Stomach (tissue), 9 donors: ENCODE measurements around the gene TMEM92. TPM values are rescaled to one million over a fixed set of nuclear protein-coding genes. Genes with fewer than 3 reads are reported as not detected.
A peak's percentile ranks its signal among the peaks of the same experiment; 100 is the strongest.
"Not testable (repeated sequence)": the region's sequence is repeated elsewhere in the genome, so short reads cannot be mapped to it uniquely, and the experiment has no call there.

ENCODE experiments used
- DNase-seq, 2 donors: peaks; one replicate each; pipeline versions ENCODE4 v3.0.0 to v3.0.0-alpha.2; 2013 to 2019
- H3K27ac ChIP-seq, 5 donors: fragments of 200-600 bp in 4 of 5; sonication (generic) in 4 of 5; one replicate each; pipeline ENCODE4 v1.5.1; 2013 to 2019; ENCODE audit warnings: mild to moderate bottlenecking in 1 of 5, moderate library complexity in 1 of 5
- H3K27me3 ChIP-seq, 3 donors: fragments of 200-600 bp; sonication (generic); one replicate each; pipeline ENCODE4 v1.5.1; 2017 to 2019; ENCODE audit warnings: mixed run types in 1 of 3
- H3K36me3 ChIP-seq, 4 donors: fragments of 200-600 bp; sonication (generic); 1 replicate in 3 of 4; 2 replicates in 1 of 4; pipeline ENCODE4 v1.5.1; 2016 to 2019
- H3K4me1 ChIP-seq, 4 donors: fragments of 200-600 bp; sonication (generic); one replicate each; pipeline ENCODE4 v1.5.1; 2016 to 2019
- H3K4me3 ChIP-seq, 4 donors: fragments of 200-600 bp; sonication (generic) in 3 of 4; one replicate each; pipeline ENCODE4 v1.5.1; 2016 to 2019; ENCODE audit warnings: mild to moderate bottlenecking in 1 of 4
- H3K9me3 ChIP-seq, 4 donors: fragments of 200-600 bp; sonication (generic); one replicate each; pipeline ENCODE4 v1.5.1; 2016 to 2019
- EP300 ChIP-seq: sonication (generic); formaldehyde crosslinking; IDR thresholded peaks from one replicate; pipeline ENCODE4 v1.6.1; 2017; ENCODE audit warnings: antibody characterized with exemption
- POLR2A ChIP-seq, 4 donors: fragments of 450-650 bp; IDR thresholded peaks; one replicate each; pipeline ENCODE4 v1.6.1; 2016; ENCODE audit warnings: antibody characterized with exemption in 4 of 4, control low read depth in 2 of 4, mild to moderate bottlenecking in 1 of 4, moderate library complexity in 1 of 4
- POLR2AphosphoS5 ChIP-seq, 3 donors: sonication (generic); formaldehyde crosslinking; IDR thresholded peaks; one replicate each; pipeline ENCODE4 v1.6.1; 2016; ENCODE audit warnings: antibody characterized with exemption in 3 of 3
- WGBS, 5 donors: extraction: QIAGEN DNeasy Blood & Tissue Kit in 3 of 5; methylation state at CpG; one replicate each; pipeline versions ENCODE4 v1.1.5 to v1.1.7; 2013 to 2018; 5-methylcytosine and 5-hydroxymethylcytosine counted together
- intact Hi-C: fragments of 100-400 bp; cut with DNase I; formaldehyde crosslinking; loops from one replicate; pipeline ENCODE4 v1.15.1; 2023; ENCODE audit warnings: low total_unique reads
- polyA plus RNA-seq, 3 donors: library from polyadenylated mRNA; stranded (reverse); fragments of 200-250 nt; gene quantifications; one replicate each; pipeline ENCODE4 v1.2.3, GENCODE V29; 2013
- total RNA-seq, 5 donors: library from RNA; depleted of rRNA; stranded (reverse); fragments of >200 nt; gene quantifications; one replicate each; pipeline versions ENCODE4 v1.1.0 to v1.2.3, GENCODE V29; 2014 to 2016
- TF ChIP-seq, protein P1 (sequence below), 7 experiments: fragments of 450-650 bp in 4 of 7; fragments of 200-600 bp in 3 of 7; sonication (generic) in 3 of 7; IDR thresholded peaks; one replicate each; pipeline ENCODE4 v1.5.1; 2016 to 2019; ENCODE audit warnings: antibody characterized with exemption in 7 of 7, control low read depth in 2 of 7, mild to moderate bottlenecking in 1 of 7
- donor health status: healthy with polysubstance abuse.
- donor health status: Bipolar disorder and iron deficiency.
- donor health status: healthy.

TMEM92 gene
- total and polyA plus RNA-seq, 8 donors, result 2.7 to 24.9 (median 10.8) TPM

DNA sequence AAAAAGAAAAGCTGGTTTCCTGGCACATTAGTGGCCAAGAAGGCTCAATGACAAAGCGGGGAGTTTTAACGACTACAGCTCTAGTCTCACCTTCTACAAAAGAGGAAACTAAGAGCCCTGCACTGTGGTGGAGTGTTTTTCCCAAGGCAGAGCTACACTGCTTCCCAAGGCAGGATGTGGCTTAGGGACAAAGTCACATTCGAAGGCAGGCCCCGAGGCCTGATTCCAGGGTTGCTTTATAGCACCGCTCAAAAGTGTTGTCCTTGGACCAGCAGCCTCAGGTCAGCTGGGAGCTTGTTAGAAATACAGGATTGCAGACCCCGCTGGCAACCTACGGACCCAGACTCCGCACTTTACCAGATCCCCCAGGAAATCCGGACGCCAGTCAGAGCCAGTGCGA, 23.8 kb downstream of the TMEM92 start:
- Histone ChIP-seq H3K36me3 (no peaks in the 10 kb centered on the region), H3K4me1 (peaks cover 0 to 33% (median 12%) of the 10 kb centered on the region in 4 donors), H3K27ac (peak overlapping the region in 4 of 5 donors; percentile 2 to 43 (median 24)), H3K27me3 (no peaks in the 10 kb centered on the region), H3K9me3 (no peaks in the 10 kb centered on the region), H3K4me3 (no peak overlapping the region)
- intact Hi-C loops, result loop anchor here (5.0 kb wide), 1 partner anchor 96 kb away; the partner anchor contains the start of gene COL1A1
- no peak for DNase-seq
- WGBS, 5 donors, result 63 to 81% (median 68%) methylated on average over 8 to 11 of the region's 11 CpGs
- TF ChIP-seq, protein P1, sequence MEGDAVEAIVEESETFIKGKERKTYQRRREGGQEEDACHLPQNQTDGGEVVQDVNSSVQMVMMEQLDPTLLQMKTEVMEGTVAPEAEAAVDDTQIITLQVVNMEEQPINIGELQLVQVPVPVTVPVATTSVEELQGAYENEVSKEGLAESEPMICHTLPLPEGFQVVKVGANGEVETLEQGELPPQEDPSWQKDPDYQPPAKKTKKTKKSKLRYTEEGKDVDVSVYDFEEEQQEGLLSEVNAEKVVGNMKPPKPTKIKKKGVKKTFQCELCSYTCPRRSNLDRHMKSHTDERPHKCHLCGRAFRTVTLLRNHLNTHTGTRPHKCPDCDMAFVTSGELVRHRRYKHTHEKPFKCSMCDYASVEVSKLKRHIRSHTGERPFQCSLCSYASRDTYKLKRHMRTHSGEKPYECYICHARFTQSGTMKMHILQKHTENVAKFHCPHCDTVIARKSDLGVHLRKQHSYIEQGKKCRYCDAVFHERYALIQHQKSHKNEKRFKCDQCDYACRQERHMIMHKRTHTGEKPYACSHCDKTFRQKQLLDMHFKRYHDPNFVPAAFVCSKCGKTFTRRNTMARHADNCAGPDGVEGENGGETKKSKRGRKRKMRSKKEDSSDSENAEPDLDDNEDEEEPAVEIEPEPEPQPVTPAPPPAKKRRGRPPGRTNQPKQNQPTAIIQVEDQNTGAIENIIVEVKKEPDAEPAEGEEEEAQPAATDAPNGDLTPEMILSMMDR (IDR thresholded peaks at IDR 0.05), result no peak
- TF ChIP-seq POLR2AphosphoS5 (IDR thresholded peaks at IDR 0.05), result no peak
- TF ChIP-seq POLR2A (IDR thresholded peaks at IDR 0.05), result no peak
- TF ChIP-seq EP300, result no peak

DNA sequence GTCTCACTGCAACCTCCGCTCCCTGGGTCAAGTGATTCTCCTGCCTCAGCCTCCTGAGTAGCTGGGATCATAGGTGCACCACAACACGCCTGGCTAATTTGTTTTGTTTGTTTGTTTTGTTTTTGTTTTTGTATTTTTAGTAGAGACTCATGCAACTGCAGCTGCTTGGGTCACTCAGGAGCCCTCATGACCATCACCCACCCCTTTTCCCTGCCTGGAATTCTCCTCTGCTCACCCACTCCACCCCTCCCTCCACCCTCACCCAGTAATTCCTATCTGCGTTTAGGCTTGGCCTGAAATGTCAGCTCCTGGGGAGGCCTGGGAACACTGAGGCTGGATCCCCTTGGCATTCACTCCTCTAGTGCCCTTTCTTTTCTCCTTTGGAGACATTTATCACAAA, 25.5 kb downstream of the TMEM92 start:
- TF ChIP-seq POLR2AphosphoS5 (IDR thresholded peaks at IDR 0.05), result no peak
- intact Hi-C loops, result loop anchor here (5.0 kb wide), 1 partner anchor 97 kb away; the partner anchor contains the start of gene COL1A1

DNA sequence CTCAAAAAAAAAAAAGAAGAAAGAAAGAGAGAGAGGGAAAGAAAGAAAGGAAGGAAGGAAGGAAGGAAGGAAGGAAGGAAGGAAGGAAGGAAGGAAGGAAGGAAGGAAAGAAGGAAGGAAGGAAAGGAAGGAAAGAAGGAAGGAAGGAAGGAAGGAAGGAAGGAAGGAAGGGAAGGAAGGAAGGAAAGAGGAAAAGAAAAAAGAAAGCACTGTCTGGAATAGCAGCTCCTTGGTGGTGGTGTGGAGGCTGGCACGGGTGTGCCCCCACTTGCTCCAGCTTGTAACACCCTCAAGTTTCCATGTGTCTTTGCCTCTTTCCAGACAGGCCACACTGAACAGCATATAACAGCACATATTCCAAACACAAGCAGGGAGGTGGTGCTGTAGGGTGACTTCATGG, 26.6 kb downstream of the TMEM92 start:
- DNase-seq, intact Hi-C loops, H3K36me3 ChIP-seq, H3K9me3 ChIP-seq, H3K4me3 ChIP-seq, H3K27me3 ChIP-seq: not testable (repeated sequence)
- peak overlapping the region; percentile 73 to 88 (median 86) for H3K27ac ChIP-seq
- peaks cover 16 to 52% (median 27%) of the 10 kb centered on the region in 4 donors for H3K4me1 ChIP-seq
- 14 to 55% (median 42%) methylated on average over 1 of the region's 1 CpG for WGBS, 5 donors
- TF ChIP-seq, protein P1 (IDR thresholded peaks at IDR 0.05), result peak in 1 of 7 experiments; percentile 8

More for the DNA sequence above, 25.5 kb downstream of the TMEM92 start:
- H3K4me3 ChIP-seq, result no peak overlapping the region
- H3K27ac ChIP-seq, result peak overlapping the region; percentile 62 to 88 (median 86)
- H3K27me3 ChIP-seq, result no peaks in the 10 kb centered on the region
- H3K4me1 ChIP-seq, result peaks cover 5 to 42% (median 20%) of the 10 kb centered on the region in 4 donors
- H3K9me3 ChIP-seq, result no peaks in the 10 kb centered on the region
- H3K36me3 ChIP-seq, result no peaks in the 10 kb centered on the region
- DNase-seq, result no peak
- 52 to 60% (median 57%) methylated on average over 3 of the region's 3 CpGs for WGBS, 5 donors

DNA sequence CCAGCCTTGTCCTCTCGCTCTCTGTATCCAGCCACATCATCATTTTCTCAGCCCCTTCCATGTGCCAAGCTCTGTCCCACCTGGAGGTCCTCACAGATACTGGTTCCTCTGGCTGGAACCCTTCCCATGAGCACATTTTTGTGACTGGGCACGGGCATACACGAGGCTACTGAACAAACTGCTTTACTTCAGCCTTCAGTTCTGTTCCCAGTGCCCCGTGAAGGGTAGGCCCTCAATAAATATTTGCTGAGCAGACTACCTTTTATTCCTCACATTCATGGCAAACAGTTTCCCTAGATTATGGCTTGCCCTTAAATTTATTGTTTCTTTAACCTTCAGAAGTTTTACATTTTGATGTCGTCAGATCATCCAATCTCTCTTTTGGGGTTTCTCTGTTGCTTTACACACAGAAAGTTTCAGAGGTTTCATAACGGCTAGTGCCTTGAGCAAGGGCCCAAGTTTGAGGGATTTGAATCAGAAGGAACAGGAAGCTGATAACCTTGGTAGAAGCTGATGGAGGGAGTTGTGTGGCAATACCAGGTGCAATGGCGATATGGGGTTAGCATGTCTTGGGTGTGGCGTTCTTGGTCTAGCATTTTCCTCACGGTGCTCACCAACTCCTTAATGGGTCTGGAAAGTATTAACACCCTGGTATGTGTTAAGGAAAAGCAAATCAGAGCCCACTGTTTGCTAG, 27.8 kb downstream of the TMEM92 start:
- H3K27me3 ChIP-seq, result no peaks in the 10 kb centered on the region
- peak; percentile 75 to 79 for DNase-seq
- TF ChIP-seq POLR2AphosphoS5 (IDR thresholded peaks at IDR 0.05) (peak in 2 of 3 donors; percentile 23 to 50), POLR2A (IDR thresholded peaks at IDR 0.05) (no peak), EP300 (no peak)
- TF ChIP-seq, protein P1 (IDR thresholded peaks at IDR 0.05), result no peak
- peak overlapping the region; percentile 77 to 88 (median 86) for H3K27ac ChIP-seq
- intact Hi-C loops, result no loop called here
- peak overlapping the region in 1 of 4 donors; percentile 25 for H3K4me3 ChIP-seq
- WGBS, 5 donors, result 28 to 60% (median 49%) methylated on average over 9 of the region's 9 CpGs
- H3K4me1 ChIP-seq, result peaks cover 16 to 55% (median 28%) of the 10 kb centered on the region in 4 donors
- no peaks in the 10 kb centered on the region for H3K9me3 ChIP-seq
- no peaks in the 10 kb centered on the region for H3K36me3 ChIP-seq

DNA sequence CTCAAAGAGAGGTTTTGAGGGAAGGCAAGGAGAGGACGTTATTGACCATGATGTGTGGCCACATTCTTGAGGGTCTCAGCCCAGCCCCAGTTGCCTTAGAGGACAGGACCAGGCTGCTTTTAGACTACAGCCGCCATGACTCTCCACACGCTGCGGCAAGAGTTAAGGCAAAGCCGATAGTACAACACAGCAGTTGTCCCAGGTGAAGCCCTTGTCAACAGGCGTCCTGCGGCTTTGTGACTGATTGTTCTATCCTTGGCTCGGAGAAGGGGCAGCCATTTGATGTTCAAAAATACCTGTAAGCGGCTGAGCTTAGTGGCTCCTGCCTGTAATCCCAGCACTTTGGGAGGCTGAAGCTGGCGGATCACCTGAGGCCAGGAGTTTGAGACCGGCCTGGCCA, 28.8 kb downstream of the TMEM92 start:
- DNase-seq, result no peak
- peak overlapping the region in 3 of 4 donors; percentile 17 to 26 (median 25) for H3K4me3 ChIP-seq
- peaks cover 16 to 51% (median 26%) of the 10 kb centered on the region in 4 donors for H3K4me1 ChIP-seq
- no peaks in the 10 kb centered on the region for H3K27me3 ChIP-seq
- intact Hi-C loops, result no loop called here
- 39 to 84% (median 48%) methylated on average over 10 to 11 of the region's 11 CpGs for WGBS, 5 donors
- TF ChIP-seq POLR2A (IDR thresholded peaks at IDR 0.05) (no peak), EP300 (no peak), POLR2AphosphoS5 (IDR thresholded peaks at IDR 0.05) (no peak)
- TF ChIP-seq, protein P1 (IDR thresholded peaks at IDR 0.05), result no peak
- H3K36me3 ChIP-seq, result no peaks in the 10 kb centered on the region
- H3K27ac ChIP-seq, result peak overlapping the region; percentile 77 to 88 (median 86)
- H3K9me3 ChIP-seq, result no peaks in the 10 kb centered on the region
